CD4-positive, CD25-positive, alpha-beta regulatory T cell (primary cell): ENCODE data around the gene HLA-DMB. TPM values are rescaled to one million over a fixed set of nuclear protein-coding genes. Genes with fewer than 3 reads are reported as not detected.
"Not testable (repeated sequence)": the region's sequence is repeated elsewhere in the genome, so short reads cannot be mapped to it uniquely, and the experiment has no call there.

ENCODE experiments used
- ATAC-seq, 2 donors: fragments of 150-1000 bp; cut with Tn5 transposase; one replicate each; pipeline ENCODE4 v1.10.0; 2021; ENCODE audit warnings: low read depth in 2 of 2, moderate number of reproducible peaks in 2 of 2, moderate library complexity in 1 of 2
- DNase-seq, 3 donors: peaks; one replicate each; pipeline versions ENCODE4 v3.0.0 to v3.0.0-alpha.2; 2012 to 2022; ENCODE audit warnings: mixed read lengths in 1 of 3
- H3K27ac ChIP-seq: one replicate; pipeline ENCODE4 v1.7.0; 2013; ENCODE audit warnings: mild to moderate bottlenecking, low read length; ENCODE audit not compliant: insufficient read depth, poor library complexity, severe bottlenecking
- H3K27me3 ChIP-seq: one replicate; pipeline ENCODE4 v1.7.0; 2013; ENCODE audit warnings: low read length; ENCODE audit not compliant: control insufficient read depth, insufficient read depth
- H3K36me3 ChIP-seq: one replicate; pipeline ENCODE4 v1.7.0; 2013; ENCODE audit warnings: mild to moderate bottlenecking, low read length, moderate library complexity; ENCODE audit not compliant: control insufficient read depth, insufficient read depth
- H3K4me1 ChIP-seq: 2 replicates; pipeline ENCODE4 v1.7.0; 2013; ENCODE audit warnings: mild to moderate bottlenecking, low read length; ENCODE audit not compliant: insufficient read depth, control insufficient read depth, poor library complexity, severe bottlenecking
- H3K4me3 ChIP-seq: one replicate; pipeline ENCODE4 v1.7.0; 2013; ENCODE audit warnings: low read depth, mild to moderate bottlenecking, low read length, moderate library complexity
- H3K9me3 ChIP-seq, 2 experiments: 1 replicate in 1 of 2; 2 replicates in 1 of 2; pipeline ENCODE4 v1.7.0; 2013; ENCODE audit warnings: low read length in 2 of 2, mild to moderate bottlenecking in 1 of 2, moderate library complexity in 1 of 2; ENCODE audit not compliant: control insufficient read depth in 2 of 2
- H3K27ac Mint-ChIP-seq, 3 donors: one replicate each; pipeline ENCODE4 v1.8.0; 2020 to 2022; ENCODE audit warnings: mild to moderate bottlenecking in 3 of 3, mixed read lengths in 3 of 3, moderate library complexity in 2 of 3
- H3K27me3 Mint-ChIP-seq: one replicate; pipeline ENCODE4 v1.8.0; 2022; ENCODE audit warnings: mild to moderate bottlenecking, mixed read lengths
- H3K36me3 Mint-ChIP-seq: one replicate; pipeline ENCODE4 v1.8.0; 2020; ENCODE audit warnings: mixed read lengths
- H3K4me1 Mint-ChIP-seq, 4 donors: one replicate each; pipeline ENCODE4 v1.8.0; 2020 to 2022; ENCODE audit warnings: mixed read lengths in 4 of 4, mild to moderate bottlenecking in 1 of 4
- H3K4me3 Mint-ChIP-seq, 4 donors: one replicate each; pipeline ENCODE4 v1.8.0; 2020 to 2022; ENCODE audit warnings: mild to moderate bottlenecking in 4 of 4, mixed read lengths in 4 of 4, moderate library complexity in 3 of 4
- H3K9me3 Mint-ChIP-seq, 7 donors: one replicate each; pipeline ENCODE4 v1.8.0; 2020 to 2022; ENCODE audit warnings: mixed read lengths in 7 of 7, mild to moderate bottlenecking in 3 of 7, moderate library complexity in 2 of 7
- polyA plus RNA-seq, 4 donors: library from polyadenylated mRNA; unstranded; fragments of 300-500 nt; fragmentation: Illumina TruSeq; gene quantifications; one replicate each; pipeline ENCODE4 v1.2.3, GENCODE V29; 2021
- total RNA-seq: library from RNA; stranded (reverse); gene quantifications from one replicate; pipeline ENCODE4 v1.2.3, GENCODE V29; 2022

Gene HLA-DMB
- total and polyA plus RNA-seq, 5 donors from 2014 or later, result 12.8 to 44.2 (median 27.8) TPM

DNA sequence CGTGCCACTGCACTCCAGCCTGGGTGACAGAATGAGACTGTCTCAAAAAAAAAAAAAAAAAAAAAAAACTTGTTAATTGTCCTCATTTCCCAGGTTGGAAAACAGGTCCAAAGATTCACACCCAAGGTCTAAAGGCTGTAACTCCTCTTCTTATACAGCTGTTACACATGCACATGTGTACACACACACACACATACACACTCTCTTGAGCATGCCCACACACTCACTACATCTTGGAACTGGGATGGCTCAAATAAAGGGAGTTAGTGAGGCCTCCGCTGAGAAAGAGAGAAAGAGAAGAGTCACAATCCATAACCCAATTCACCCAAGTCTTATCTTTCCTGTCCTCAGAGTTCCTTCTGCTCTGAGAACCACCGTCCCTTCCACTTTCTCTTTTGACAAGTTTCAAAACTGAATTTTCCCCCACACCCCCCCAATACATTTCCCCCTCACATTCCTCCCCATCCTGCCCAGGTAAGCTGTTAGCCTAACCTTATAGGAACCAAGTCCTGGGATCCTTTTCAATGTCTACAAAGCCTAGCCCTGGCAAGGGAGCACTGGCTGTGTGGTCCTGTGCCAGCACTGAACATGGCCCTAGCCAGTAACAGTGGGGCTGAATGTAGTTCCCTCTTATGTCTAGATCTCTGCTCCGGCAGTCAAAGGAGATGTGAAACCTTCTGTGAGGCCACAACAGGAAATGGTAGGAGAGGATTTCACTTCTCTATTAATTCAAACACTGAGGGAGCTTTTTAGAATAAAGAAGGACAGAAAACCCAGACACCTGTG lies 3.2 kb upstream of the HLA-DMB start:
- Histone ChIP-seq H3K4me3 (peak overlapping the region; percentile 76), H3K27ac (peak overlapping the region; percentile 71), H3K9me3 (no peaks in the 10 kb centered on the region), H3K36me3 (no peaks in the 10 kb centered on the region), H3K27me3 (no peaks in the 10 kb centered on the region), H3K4me1 (peaks cover 60% of the 10 kb centered on the region)
- H3K4me3 Mint-ChIP-seq, result peak overlapping the region; percentile 68 to 92 (median 82)
- H3K9me3 Mint-ChIP-seq, result no peaks in the 10 kb centered on the region
- H3K4me1 Mint-ChIP-seq, result peaks cover 36 to 82% (median 57%) of the 10 kb centered on the region in 4 donors
- peak; percentile 9 to 82 (median 46) for DNase-seq
- no peaks in the 10 kb centered on the region for H3K27me3 Mint-ChIP-seq
- H3K27ac Mint-ChIP-seq, result peak overlapping the region; percentile 89 to 99 (median 95)
- ATAC-seq, result peak; percentile 42 to 52
- H3K36me3 Mint-ChIP-seq, result no peaks in the 10 kb centered on the region

- Mint-ChIP-seq H3K4me3 (peak overlapping the region in 1 of 4 donors; percentile 86), H3K4me1 (peaks cover 28 to 72% (median 56%) of the 10 kb centered on the region in 4 donors), H3K27ac (peak overlapping the region; percentile 67 to 99 (median 86))
- DNase-seq, H3K9me3 Mint-ChIP-seq, H3K36me3 Mint-ChIP-seq, H3K9me3 ChIP-seq, H3K4me3 ChIP-seq, H3K27ac ChIP-seq, ATAC-seq, H3K27me3 ChIP-seq, H3K27me3 Mint-ChIP-seq, H3K36me3 ChIP-seq: not testable (repeated sequence)
- peaks cover 60% of the 10 kb centered on the region for H3K4me1 ChIP-seq
These were observed 1.8 kb upstream of the HLA-DMB start for GRCh38 chr6:32942555-32943123.

DNA sequence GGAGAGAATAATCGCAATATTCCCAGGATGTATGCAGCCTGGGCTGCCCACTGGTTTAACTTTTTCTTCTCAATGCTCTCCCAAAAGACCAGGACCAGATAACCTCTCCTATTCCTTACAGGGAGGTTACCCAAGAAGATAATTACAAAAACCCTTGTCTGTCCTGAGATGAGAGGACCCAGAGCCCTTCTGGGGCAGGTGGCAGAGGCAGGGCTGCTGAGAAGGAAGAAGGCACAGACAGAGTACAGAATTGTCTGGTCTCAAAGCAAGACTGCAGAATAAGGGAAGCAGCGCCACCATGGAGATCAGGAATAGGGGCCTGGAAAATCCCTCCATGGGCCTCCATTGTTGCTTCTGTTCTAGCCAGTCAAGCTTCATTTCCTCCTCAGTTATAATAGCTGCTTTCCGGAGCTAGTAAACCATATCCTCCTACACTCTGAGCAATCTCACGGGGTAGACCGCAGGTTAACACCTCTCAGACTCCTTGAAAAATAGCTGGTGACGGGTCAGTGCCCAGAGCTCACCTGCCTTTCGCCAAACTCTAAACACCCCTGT lies 463 bp upstream of the HLA-DMB start:
- Mint-ChIP-seq H3K27ac (peak overlapping the region; percentile 92 to 96 (median 95)), H3K4me3 (peak overlapping the region; percentile 86 to 94 (median 94)), H3K4me1 (peaks cover 18 to 63% (median 52%) of the 10 kb centered on the region in 4 donors), H3K36me3 (peaks cover 12% of the 10 kb centered on the region), H3K27me3 (no peaks in the 10 kb centered on the region), H3K9me3 (no peaks in the 10 kb centered on the region)
- H3K9me3 ChIP-seq, result no peaks in the 10 kb centered on the region
- DNase-seq, result peak; percentile 11 to 83 (median 56)
- H3K4me1 ChIP-seq, result peaks cover 60% of the 10 kb centered on the region
- H3K4me3 ChIP-seq, result peak overlapping the region; percentile 92
- peak; percentile 73 to 76 for ATAC-seq
- peak overlapping the region; percentile 89 for H3K27ac ChIP-seq
- no peaks in the 10 kb centered on the region for H3K36me3 ChIP-seq
- H3K27me3 ChIP-seq, result no peaks in the 10 kb centered on the region

DNA sequence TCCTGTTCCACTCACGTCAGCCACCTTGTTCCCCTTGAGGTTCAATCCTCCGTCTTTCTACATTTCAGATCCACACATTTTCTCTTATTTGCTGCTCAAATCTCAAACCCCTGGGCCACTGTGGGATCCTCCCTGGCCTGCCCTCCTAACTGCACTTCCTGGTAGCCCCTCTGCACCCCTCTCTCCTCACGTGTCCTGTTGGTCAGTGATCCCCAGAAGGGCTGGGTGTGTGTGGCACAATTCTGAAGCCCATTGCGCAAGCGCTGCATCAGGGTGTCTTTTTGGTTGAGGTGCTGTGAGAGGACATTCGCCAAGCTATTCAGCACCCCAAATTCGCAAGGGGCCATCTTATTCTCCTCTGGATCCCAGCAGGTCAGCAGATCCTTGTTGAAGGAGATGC lies 2.3 kb downstream of the HLA-DMB start:
- no peak overlapping the region for H3K4me3 Mint-ChIP-seq
- Histone ChIP-seq H3K4me3 (no peak overlapping the region), H3K4me1 (peaks cover 42% of the 10 kb centered on the region), H3K36me3 (no peaks in the 10 kb centered on the region), H3K9me3 (no peaks in the 10 kb centered on the region), H3K27me3 (no peaks in the 10 kb centered on the region), H3K27ac (no peak overlapping the region)
- DNase-seq (no peak), ATAC-seq (no peak)
- H3K36me3 Mint-ChIP-seq, result peaks cover 17% of the 10 kb centered on the region
- peaks cover 14 to 43% (median 37%) of the 10 kb centered on the region in 4 donors for H3K4me1 Mint-ChIP-seq
- H3K9me3 Mint-ChIP-seq, result no peaks in the 10 kb centered on the region
- H3K27me3 Mint-ChIP-seq, result no peaks in the 10 kb centered on the region
- no peak overlapping the region for H3K27ac Mint-ChIP-seq

DNA sequence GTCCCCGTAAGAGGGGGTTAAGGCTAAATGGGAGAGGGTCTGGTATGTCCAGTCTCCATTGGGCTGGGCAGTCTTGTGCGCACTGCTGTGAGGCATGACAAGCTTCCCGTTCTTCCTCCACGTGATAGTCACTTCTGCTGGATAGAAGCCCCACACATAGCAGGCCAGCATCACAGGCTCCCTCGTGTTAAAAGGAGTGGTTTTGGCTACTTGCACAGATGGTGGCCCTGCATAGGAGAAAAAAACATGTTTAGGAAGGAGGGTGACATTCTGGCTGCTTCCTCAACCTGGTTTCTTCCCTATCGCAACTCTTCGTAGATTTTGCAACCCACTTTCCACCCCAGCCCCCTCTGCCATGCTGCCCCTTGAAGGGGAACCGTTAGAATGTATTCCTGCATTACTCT lies 3.6 kb downstream of the HLA-DMB start:
- Histone ChIP-seq H3K4me1 (peaks cover 31% of the 10 kb centered on the region), H3K36me3 (no peaks in the 10 kb centered on the region), H3K4me3 (no peak overlapping the region), H3K27me3 (no peaks in the 10 kb centered on the region), H3K27ac (no peak overlapping the region), H3K9me3 (no peaks in the 10 kb centered on the region)
- peaks cover 0 to 1% (median 0%) of the 10 kb centered on the region in 7 donors for H3K9me3 Mint-ChIP-seq
- peaks cover 12 to 33% (median 30%) of the 10 kb centered on the region in 4 donors for H3K4me1 Mint-ChIP-seq
- no peak overlapping the region for H3K27ac Mint-ChIP-seq
- ATAC-seq, result no peak
- DNase-seq, result no peak
- peaks cover 17% of the 10 kb centered on the region for H3K36me3 Mint-ChIP-seq
- no peak overlapping the region for H3K4me3 Mint-ChIP-seq
- no peaks in the 10 kb centered on the region for H3K27me3 Mint-ChIP-seq

GRCh38 chr6:32936239-32937152 lies 4.3 kb downstream of the HLA-DMB start:
- Histone ChIP-seq H3K4me3 (no peak overlapping the region), H3K4me1 (peaks cover 23% of the 10 kb centered on the region), H3K9me3 (no peaks in the 10 kb centered on the region), H3K27ac (no peak overlapping the region), H3K36me3 (no peaks in the 10 kb centered on the region), H3K27me3 (no peaks in the 10 kb centered on the region)
- H3K4me1 Mint-ChIP-seq, result peaks cover 6 to 26% (median 24%) of the 10 kb centered on the region in 4 donors
- peak overlapping the region in 2 of 3 donors; percentile 39 to 82 for H3K27ac Mint-ChIP-seq
- H3K36me3 Mint-ChIP-seq, result peaks cover 17% of the 10 kb centered on the region
- H3K4me3 Mint-ChIP-seq, result no peak overlapping the region
- H3K27me3 Mint-ChIP-seq, result no peaks in the 10 kb centered on the region
- ATAC-seq, result no peak
- no peak for DNase-seq
- peaks cover 0 to 1% (median 0%) of the 10 kb centered on the region in 7 donors for H3K9me3 Mint-ChIP-seq

- Histone ChIP-seq H3K27ac (no peak overlapping the region), H3K9me3 (no peaks in the 10 kb centered on the region), H3K4me1 (peaks cover 15% of the 10 kb centered on the region), H3K36me3 (no peaks in the 10 kb centered on the region), H3K4me3 (no peak overlapping the region), H3K27me3 (no peaks in the 10 kb centered on the region)
- peak overlapping the region in 2 of 3 donors; percentile 39 to 78 for H3K27ac Mint-ChIP-seq
- DNase-seq, result no peak
- peak overlapping the region in 1 of 4 donors; percentile 37 for H3K4me3 Mint-ChIP-seq
- H3K9me3 Mint-ChIP-seq, result peaks cover 0 to 1% (median 0%) of the 10 kb centered on the region in 7 donors
- no peaks in the 10 kb centered on the region for H3K27me3 Mint-ChIP-seq
- peaks cover 17% of the 10 kb centered on the region for H3K36me3 Mint-ChIP-seq
- peaks cover 0 to 22% (median 19%) of the 10 kb centered on the region in 4 donors for H3K4me1 Mint-ChIP-seq
- no peak for ATAC-seq
These were observed 5.1 kb downstream of the HLA-DMB start for GRCh38 chr6:32935551-32936238.
